Stimulated activated CD4-positive, alpha-beta T cell treated with anti-CD3 and anti-CD28 coated beads, Interleukin-12 subunit alpha, Interleukin-12 subunit beta, amount 100 ng/mL, for 48 hours (primary cell): Measurements from ENCODE around the gene UCHL5.
"Not testable (repeated sequence)": the region's sequence is repeated elsewhere in the genome, so short reads cannot be mapped to it uniquely, and the experiment has no call there.

Experiments
- DNase-seq, 3 donors: peaks; one replicate each; pipeline ENCODE4 v3.0.0-alpha.2; 2020; ENCODE audit warnings: low read depth in 2 of 3, low spot score in 1 of 3

The UCHL5 gene

DNA sequence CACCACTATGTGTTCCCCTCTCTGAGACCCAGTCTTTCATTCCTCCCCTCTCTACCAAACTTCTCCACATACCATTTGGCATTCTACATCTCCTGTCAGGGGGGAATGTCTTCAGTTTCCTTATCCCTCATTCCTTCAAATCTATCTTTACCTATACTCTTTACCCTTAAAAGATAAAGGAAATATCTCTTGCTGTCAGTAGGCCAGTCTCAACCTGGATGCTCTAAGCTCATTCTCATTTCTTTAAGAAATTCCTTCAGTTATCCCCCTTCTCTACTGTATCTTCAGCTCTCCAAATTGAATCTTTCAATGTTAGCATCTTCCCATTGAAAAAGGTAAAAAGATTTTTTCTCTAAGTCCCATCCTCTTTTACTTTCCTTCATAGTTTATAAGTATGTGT is 6.8 kb upstream of the UCHL5 start:
- no peak for DNase-seq

DNA sequence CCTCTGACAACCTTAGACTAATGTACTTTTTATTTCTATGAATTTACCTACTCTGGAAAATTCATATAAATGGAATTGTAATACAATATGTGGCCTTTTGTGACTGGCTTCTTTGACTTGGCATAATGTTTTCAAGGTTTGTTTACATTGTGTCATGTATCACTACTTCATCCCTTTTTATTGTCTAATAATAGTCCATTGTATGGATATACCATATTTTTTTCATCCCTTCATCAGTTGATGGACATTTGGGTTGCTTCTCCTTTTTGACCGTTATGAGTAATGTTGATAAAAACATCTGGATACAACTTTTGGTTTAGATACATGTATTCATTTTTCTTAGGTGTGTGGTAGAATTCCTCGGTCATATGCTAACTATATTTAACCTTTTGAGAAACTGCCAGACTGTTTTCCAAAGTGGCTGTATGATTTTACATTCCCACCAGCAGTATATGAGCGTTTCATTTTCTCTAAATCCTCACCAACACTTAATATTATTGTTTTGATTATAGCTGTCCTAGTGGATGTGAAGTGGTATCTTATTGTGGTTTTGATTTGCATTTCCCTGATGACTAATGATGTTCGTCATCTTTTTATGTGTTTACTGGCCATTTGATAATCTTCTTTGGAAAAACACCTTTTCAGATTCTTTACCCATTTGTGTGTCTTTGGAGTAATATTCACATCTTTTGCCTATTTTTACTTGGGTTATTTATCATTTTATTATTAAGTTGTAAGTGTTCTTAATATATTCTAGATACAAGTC is 3.7 kb upstream of the UCHL5 start:
- no peak for DNase-seq

DNA sequence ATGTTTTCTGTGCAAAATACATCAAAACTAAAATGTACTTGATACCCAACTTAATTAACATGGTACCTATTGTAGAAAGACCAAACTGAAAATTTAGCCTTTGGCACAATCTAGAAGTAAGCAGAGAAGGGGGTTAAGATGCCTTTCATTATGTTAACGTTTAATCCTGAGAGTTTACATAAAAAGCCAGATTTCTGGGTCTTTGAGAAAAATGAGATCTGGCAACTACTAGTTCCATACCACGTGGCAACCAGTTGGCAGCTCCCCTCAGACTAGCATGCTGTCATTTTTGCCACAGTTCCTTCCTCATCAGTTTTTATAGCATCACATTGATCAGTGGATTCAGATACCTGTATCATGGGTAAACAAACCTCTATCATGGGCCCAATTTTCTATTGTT is 1.8 kb upstream of the UCHL5 start:
- no peak for DNase-seq

DNA sequence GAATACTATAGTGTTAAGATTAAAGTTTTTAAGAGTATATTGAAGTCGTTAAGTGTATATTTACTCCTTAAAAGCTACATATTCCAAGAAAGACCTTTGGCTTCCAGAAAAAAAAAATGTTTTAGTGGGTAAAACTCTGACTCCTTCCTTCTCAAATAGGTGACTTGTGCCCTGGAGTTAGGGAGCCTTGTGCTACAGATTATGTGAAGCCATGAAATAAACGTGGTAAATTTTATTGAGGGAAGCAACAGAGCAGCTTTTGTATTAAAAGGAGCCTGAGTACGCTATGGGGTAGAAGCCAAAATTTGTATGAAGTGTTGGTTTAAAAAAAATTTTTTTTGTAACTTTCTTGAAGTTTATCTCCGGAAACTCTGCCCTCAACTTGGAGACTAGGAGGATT is 1.2 kb upstream of the UCHL5 start:
- no peak for DNase-seq

DNA sequence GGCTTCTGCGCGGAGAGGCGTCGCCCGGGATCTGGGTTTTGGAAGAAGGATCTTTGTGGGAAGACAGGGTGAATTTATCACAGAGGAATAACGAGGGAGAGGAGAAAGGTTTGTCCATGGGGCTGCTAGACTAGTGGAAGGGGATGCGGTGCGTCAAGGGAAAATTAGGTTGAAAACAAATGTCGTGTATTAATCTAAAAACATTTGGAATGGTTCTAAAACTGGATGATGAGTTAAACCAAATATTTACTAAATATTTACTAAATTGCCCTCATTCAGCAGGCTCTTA is 899 bp upstream of the UCHL5 start:
- no peak for DNase-seq

DNA sequence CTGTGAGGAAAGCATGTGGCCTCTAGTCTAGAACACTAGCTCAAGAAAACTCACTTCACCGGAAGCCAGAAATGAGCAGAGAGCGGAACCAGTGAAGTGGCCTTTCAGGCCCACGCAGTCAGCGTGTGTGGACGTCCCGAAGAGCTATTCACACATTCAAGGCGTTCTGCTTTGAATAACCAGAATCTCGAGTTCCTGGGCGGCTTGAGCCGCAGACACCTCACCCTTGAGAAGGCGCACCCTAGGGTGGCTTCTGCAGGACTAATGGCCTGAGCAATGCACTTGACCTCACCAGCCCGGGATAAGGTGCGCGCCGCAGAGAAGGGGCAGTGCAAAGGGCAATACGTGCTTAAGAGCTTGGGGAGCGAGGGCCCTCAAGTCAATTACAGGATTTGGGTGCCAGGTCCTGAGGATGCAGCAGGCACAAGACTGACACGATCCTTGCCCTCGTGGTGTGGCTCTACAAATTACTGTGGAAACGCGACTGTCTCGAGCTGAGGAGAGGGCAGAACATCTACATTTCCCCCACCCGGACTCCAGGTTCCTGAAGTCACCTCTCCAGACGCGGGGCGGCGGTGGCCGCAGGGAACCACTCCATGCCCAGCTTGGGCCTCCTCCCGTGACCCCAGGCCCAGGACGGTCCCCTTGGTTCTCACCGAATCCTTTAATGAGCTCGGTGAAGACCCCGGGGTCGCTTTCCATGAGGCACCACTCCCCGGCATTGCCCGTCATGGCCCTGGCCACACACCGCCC is 455 bp downstream of the UCHL5 start:
- DNase-seq, result peak; percentile 58 to 67 (median 63)

DNA sequence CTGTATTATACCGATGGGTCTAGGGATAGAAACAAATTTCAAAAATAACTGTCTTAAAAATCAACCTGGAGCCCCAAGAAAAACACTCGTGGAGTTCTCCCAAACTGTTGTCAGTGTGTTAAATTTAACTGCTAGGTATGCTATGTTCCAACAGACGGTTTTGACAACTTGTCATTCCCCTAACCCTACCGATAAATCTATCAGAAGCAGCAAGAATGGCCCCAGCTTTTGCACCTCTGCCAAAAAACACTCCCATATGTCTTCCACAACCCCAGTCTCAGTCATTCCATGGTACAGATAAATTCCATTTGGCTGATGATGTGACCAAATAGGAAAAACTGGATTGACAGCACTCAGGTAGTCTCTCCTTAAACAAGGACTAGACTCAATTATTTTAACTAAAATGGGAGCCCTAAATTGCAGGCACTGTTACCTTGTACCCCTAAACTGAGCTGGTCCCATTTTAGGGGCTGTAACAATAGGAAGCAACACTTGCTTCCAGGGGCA is 4.9 kb downstream of the UCHL5 start:
- no peak for DNase-seq

DNA sequence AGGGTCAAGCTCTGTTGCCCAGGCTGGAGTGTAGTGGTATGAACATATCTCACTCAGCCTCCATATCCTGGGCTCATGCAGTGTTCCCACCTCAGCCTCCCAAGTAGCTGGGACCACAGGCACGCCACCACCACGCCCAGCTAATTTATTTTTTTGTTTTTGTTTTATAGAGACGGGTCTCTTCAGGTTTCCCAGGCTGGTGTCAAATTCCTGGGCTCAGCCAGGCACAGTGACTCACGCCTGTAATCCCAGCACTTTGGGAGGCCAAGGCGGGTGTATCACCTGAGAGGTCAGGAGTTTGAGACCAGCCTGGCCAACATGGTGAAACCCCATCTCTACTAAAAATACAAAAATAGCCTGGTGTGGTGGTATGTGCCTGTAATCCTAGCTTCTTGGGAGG is 10.2 kb downstream of the UCHL5 start:
- not testable (repeated sequence) for DNase-seq

DNA sequence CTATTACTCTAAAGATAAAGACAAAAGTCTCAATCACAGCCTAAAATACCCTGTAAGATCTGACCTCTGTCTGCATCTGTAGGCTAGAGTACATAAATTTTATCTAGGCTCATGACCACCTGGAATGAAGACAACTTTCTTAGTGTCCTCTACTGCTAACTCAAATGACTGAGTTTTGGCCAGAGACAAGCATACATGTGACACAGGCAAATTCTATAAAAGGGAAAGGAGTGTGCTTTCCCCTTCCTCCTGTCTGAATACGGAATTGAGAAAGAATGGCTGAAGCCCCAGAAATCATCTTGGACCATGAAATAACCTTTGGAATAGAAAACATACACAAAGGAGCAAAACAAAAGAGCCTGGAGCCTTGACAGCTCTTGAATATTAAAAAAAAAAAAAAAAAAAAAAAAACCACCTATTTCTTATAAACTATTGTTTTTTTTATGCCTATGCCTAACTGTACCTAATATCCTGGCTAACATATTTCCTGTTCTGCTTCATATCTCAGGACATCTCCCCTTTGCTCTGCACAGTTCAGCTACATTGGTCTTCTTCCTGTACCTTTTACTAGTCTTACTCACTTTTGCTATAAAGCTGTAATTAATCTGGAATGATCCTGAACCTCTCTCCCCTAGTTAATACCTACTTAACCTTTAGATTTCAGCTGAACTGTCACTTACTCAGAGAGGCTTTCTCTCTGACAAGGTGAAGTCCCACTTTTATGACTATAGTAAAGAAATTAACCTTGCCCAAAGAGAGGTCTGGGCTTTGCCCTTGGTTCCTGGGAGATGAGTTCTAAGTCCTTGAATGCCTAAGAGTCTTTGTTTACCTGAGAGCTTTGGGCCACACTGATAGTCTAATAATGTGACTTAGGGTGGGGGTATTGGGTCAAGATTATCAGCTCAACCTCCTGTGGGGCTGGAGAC is 16.1 kb downstream of the UCHL5 start:
- DNase-seq, result no peak

DNA sequence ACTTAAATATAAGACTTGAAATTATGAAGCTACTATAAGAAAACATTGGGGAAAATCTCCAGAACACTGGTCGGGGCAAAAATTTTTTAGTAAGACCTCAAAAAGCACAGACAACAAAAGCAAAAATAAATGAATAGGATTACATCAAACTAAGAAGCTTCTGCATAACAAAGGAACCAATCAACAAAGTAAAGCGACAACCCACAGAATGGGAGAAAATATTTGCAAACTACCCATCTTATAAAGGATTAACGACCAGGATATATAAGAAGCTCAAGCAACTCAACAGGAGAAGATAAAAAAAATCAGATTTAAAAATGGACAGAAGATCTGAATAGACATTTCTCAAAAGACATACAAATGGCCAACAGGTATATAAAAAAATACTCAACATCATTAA is 19.1 kb downstream of the UCHL5 start:
- DNase-seq, result no peak

DNA sequence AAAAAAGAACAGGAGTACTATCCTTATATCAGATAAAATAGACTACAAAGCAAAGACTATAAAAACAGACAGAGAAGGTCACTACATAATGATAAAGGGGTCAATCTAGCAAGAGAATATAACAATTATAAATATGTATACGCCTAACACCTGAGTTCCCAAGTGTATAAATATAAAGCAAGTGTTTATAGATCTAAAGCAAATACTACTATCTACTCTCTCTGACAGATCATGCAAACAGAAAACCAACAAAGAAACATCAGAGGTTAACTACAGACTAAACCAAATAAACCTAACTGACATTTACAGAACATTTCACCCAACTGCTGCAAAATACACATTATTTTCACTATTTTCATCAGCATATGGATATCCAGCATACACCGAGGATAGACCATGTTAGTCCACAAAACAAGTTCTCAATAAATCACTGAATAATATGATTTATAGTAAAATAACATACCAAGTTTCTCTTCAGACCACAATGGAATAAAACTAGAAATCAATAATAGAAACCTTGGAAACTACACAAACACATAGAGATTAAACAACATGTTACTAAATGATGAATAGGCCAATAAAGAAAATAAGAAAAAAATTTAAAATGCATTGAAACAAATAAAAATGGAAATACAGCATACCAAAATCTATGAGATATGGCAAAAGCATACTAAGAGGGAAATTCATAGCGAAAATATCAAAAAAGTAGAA is 22.7 kb downstream of the UCHL5 start:
- no peak for DNase-seq

DNA sequence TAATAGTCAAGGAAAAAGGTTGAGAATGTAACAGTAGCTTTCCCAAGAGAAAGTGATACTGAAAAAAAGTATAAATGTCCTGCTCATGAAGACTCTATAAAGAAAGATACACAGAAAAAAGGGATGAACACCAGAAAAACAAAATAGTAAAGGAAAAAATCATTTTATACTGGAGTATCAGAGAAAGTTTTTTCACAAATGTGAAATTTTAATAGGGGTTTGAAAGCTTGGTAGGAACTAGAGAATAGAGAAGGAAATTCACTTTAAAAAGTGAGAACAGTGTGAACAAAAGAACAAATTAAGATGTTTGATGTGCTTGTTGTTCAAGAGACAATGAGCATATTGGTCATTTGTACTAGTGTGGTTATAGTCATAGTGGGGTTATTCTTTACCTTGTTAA is 25.6 kb downstream of the UCHL5 start:
- no peak for DNase-seq

DNA sequence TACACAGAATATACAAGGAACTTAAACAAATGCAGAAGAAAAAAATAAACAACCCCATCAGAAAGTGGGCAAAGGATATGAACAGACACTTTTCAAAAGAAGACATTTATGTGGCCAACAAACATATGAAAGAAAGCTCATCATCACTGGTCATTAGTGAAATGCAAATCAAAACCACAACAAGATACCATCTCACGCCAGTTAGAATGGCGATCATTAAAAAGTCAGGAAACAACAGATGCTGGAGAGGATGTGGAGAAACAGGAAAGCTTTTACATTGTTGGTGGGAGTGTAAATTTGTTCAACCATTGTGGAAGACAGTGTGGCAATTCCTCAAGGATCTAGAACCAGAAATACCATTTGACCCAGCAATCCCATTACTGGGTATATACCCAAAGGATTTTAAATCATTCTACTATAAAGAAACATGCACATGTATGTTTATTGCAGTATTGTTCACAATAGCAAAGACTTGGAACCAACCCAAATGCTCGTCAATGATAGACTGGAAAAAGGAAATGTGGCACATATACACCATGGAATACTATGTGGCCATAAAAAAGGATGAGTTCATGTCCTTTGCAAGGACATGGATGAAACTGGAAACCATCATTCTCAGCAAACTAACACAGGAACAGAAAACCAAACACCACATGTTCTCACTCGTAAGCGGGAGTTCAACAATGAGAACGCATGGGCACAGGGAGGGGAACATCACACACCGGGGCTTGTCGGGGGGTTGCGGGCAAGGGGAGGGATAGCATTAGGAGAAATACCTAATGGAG is 26.3 kb downstream of the UCHL5 start:
- DNase-seq, result not testable (repeated sequence)

DNA sequence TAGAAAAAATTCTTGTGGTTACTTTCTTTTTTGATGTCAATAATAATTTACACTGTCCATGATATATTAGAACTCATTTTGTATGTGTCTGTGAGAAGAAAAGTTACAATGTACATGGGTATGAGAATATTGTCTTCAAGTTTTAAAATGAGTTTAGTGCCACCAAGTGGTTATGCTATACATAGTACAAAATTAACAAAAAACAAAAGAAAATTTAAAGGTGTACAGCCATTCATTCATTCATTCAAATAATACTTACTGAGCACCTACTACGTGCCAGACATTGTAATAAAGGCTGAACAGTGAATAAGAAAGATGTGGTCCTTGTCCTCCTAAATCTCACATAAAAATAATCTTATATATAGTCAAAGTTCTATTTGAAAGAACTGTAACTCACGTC is 27.7 kb downstream of the UCHL5 start:
- no peak for DNase-seq

DNA sequence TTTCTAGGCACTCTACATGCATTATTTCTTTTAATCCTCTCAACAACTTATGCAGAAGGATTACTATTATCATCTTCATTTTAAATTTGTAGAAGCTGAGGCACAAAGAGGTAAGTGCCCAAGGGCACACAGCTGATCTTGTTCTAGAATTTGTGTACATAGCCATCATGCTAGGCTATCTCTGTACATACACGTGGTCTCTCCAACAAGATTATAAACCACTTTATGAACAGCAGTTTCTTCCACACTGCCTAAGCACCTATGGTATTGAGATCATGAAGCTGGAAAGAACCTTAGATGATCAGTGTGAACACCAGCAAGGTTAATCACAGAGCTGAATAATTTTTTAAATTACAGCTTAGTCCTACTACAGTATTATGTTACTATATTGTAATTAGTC is 28.9 kb downstream of the UCHL5 start:
- no peak for DNase-seq

DNA sequence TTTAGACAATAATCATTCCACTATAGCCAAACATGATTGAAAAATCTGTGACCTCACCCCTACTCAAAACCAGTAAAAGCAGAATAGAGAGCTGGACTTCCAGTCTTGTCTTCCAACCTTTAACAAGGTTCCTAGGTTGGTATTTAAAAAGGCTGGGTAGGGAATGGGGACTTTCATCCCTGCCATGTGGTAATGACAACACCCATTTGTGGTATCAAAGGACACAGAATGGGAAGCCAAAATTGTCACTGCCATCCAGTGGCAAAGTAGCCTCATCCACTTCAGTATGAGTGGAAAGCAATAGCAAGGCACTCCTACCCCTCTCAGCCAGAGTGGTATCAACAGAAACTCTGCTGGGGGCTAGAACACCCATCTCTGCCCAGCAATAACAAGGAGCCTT is 33.9 kb downstream of the UCHL5 start:
- DNase-seq, result no peak

DNA sequence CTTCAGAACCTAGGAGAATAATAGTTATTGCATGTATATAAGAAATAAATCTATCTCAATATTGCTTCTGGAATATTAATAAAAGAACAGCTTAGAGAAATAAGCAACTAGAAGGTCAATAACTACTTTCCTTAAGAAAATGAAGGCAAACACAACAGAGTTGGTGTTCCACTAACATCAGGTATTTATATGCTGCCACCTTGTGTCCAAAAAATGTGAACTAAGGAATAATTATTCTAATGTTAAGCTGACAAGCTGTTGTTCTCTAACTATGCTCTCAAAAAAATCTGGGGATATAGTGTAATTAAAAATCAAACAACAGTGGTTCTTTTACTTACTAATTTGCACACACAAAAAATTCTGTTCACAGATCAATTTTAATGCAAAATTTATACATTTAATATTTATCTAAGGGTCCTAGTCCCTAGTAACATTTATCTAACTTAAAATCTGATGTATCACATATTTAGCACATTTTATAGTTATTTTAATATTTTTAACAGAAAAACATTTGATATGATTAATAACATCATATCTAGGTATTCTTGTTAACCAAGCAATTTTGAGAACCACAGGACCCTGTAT is 39.6 kb downstream of the UCHL5 start:
- peak in 1 of 3 donors; percentile 10 for DNase-seq

DNA sequence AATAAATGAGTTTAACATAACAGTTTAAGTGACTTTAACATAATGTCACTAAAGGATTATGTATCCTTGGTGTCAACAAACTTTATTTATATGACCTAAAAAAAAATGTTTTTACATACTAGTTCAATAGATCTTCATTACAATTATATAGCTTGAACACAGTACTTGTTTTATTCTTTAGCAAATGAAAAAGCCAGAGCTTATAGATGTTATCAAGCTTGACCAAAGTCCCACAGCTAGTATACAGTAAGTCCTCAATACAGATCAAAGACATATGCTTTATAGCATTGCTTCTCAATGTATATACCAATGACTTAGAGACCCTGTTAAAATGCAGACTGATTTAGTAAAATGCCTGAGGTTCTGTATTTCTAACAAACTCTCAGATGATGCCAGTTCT is 42.4 kb downstream of the UCHL5 start:
- no peak for DNase-seq

DNA sequence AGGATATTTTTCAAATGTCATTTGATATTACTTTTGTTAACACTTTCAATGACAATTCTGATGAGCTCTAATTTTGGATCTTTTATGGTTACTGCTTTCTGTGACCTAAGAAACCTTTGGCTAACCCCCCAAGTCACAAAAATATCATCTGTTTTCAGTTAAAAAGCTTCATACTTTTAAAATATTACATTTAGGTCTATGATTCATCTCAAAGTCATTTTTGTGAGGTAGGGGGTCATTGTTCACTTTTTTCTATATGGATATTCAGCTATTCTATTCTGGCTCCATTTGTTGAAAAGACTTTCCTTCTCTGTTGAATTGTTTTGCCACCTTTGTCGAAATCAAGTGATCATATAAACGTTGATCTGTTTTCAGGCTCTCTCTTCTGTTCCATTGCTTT is 44.8 kb downstream of the UCHL5 start:
- no peak for DNase-seq

DNA sequence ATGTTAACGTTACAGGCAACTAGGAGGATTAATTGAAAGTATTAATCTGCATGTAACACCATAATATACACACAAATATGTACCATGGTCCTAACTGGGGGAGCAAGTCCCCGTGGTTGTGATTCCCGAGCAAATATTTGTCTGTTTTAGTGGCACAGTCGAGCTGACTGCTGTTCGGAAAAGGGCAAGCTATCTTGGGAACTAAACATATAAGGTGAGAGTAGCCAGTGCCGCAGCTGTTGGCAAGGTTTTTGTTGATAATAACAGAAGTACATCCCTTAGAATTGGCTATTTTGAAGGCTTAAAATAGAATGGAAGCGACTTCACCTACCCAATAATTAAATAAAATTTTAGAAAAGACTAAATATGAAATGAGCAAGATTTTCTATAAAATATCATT is 45.5 kb downstream of the UCHL5 start:
- no peak for DNase-seq
